GM12892 (cell line): ENCODE data around the gene OCA2.

Experiments used
- DNase-seq: peaks from one replicate; pipeline ENCODE4 v3.0.0; 2011; ENCODE audit not compliant: insufficient read length
- FAIRE-seq: peaks from 2 replicates; lab custom pipeline; 2011; peaks lifted over from hg19 to GRCh38; lab: Jason Lieb, UNC
- POLR2A ChIP-seq: IDR thresholded peaks from 2 replicates; pipeline ENCODE4 v1.6.1; 2011; ENCODE audit warnings: low read depth, low read length, control low read depth
- POLR2AphosphoS5 ChIP-seq: IDR thresholded peaks from 2 replicates; pipeline ENCODE4 v1.6.1; 2011; ENCODE audit warnings: low read depth, low read length, control low read depth
- TAF1 ChIP-seq: IDR thresholded peaks from 2 replicates; pipeline ENCODE4 v1.6.1; 2011; ENCODE audit warnings: low read depth, mild to moderate bottlenecking, control low read depth, low read length, borderline replicate concordance

Gene OCA2

GRCh38 chr15:27747997-27748396, 351.1 kb downstream of the OCA2 start:
- FAIRE-seq = no peak
- no peak for DNase-seq
- TF ChIP-seq POLR2AphosphoS5 (no peak), TAF1 (no peak), POLR2A (no peak)

GRCh38 chr15:27746401-27746955, 352.6 kb downstream of the OCA2 start:
- FAIRE-seq (no peak), DNase-seq (no peak)
- no peak for TF ChIP-seq TAF1
- no peak for TF ChIP-seq POLR2A
- no peak for TF ChIP-seq POLR2AphosphoS5

GRCh38 chr15:27744641-27745040, 354.5 kb downstream of the OCA2 start:
- FAIRE-seq (no peak), DNase-seq (no peak)
- TF ChIP-seq POLR2AphosphoS5 (no peak), POLR2A (no peak), TAF1 (no peak)

- no peak for FAIRE-seq
- DNase-seq = no peak
- no peak for TF ChIP-seq TAF1
- no peak for TF ChIP-seq POLR2AphosphoS5
- no peak for TF ChIP-seq POLR2A
These were observed 355.5 kb downstream of the OCA2 start for GRCh38 chr15:27743638-27744037.

- TF ChIP-seq TAF1 = no peak
- no peak for TF ChIP-seq POLR2A
- no peak for TF ChIP-seq POLR2AphosphoS5
These were observed 356.2 kb downstream of the OCA2 start for GRCh38 chr15:27742751-27743477.

GRCh38 chr15:27741226-27741860, 357.8 kb downstream of the OCA2 start:
- TF ChIP-seq POLR2A (no peak), POLR2AphosphoS5 (no peak), TAF1 (no peak)
- DNase-seq (no peak), FAIRE-seq (no peak)

More at GRCh38 chr15:27742751-27743477, 356.2 kb downstream of the OCA2 start:
- no peak for FAIRE-seq
- DNase-seq = no peak

GRCh38 chr15:27734785-27735495, 364.2 kb downstream of the OCA2 start:
- DNase-seq (no peak), FAIRE-seq (no peak)
- TF ChIP-seq TAF1 (no peak), POLR2AphosphoS5 (no peak), POLR2A (no peak)

GRCh38 chr15:27731776-27732175, 367.3 kb downstream of the OCA2 start:
- FAIRE-seq (no peak), DNase-seq (no peak)
- TF ChIP-seq TAF1 (no peak), POLR2AphosphoS5 (no peak), POLR2A (no peak)

GRCh38 chr15:27730868-27731267, 368.2 kb downstream of the OCA2 start:
- DNase-seq = no peak
- FAIRE-seq = no peak
- TF ChIP-seq POLR2AphosphoS5 = no peak
- no peak for TF ChIP-seq POLR2A
- no peak for TF ChIP-seq TAF1

- no peak for FAIRE-seq
- no peak for DNase-seq
- TF ChIP-seq POLR2AphosphoS5 = no peak
- no peak for TF ChIP-seq TAF1
- TF ChIP-seq POLR2A = no peak
These were observed 373.4 kb downstream of the OCA2 start for GRCh38 chr15:27725731-27726130.

GRCh38 chr15:27723821-27724220, 375.3 kb downstream of the OCA2 start:
- FAIRE-seq (no peak), DNase-seq (no peak)
- TF ChIP-seq POLR2A = no peak
